ENCODE data around the gene ADAMTSL1.

The ADAMTSL1 gene, protein sequence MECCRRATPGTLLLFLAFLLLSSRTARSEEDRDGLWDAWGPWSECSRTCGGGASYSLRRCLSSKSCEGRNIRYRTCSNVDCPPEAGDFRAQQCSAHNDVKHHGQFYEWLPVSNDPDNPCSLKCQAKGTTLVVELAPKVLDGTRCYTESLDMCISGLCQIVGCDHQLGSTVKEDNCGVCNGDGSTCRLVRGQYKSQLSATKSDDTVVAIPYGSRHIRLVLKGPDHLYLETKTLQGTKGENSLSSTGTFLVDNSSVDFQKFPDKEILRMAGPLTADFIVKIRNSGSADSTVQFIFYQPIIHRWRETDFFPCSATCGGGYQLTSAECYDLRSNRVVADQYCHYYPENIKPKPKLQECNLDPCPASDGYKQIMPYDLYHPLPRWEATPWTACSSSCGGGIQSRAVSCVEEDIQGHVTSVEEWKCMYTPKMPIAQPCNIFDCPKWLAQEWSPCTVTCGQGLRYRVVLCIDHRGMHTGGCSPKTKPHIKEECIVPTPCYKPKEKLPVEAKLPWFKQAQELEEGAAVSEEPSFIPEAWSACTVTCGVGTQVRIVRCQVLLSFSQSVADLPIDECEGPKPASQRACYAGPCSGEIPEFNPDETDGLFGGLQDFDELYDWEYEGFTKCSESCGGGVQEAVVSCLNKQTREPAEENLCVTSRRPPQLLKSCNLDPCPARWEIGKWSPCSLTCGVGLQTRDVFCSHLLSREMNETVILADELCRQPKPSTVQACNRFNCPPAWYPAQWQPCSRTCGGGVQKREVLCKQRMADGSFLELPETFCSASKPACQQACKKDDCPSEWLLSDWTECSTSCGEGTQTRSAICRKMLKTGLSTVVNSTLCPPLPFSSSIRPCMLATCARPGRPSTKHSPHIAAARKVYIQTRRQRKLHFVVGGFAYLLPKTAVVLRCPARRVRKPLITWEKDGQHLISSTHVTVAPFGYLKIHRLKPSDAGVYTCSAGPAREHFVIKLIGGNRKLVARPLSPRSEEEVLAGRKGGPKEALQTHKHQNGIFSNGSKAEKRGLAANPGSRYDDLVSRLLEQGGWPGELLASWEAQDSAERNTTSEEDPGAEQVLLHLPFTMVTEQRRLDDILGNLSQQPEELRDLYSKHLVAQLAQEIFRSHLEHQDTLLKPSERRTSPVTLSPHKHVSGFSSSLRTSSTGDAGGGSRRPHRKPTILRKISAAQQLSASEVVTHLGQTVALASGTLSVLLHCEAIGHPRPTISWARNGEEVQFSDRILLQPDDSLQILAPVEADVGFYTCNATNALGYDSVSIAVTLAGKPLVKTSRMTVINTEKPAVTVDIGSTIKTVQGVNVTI (N-terminal part only)

DNA sequence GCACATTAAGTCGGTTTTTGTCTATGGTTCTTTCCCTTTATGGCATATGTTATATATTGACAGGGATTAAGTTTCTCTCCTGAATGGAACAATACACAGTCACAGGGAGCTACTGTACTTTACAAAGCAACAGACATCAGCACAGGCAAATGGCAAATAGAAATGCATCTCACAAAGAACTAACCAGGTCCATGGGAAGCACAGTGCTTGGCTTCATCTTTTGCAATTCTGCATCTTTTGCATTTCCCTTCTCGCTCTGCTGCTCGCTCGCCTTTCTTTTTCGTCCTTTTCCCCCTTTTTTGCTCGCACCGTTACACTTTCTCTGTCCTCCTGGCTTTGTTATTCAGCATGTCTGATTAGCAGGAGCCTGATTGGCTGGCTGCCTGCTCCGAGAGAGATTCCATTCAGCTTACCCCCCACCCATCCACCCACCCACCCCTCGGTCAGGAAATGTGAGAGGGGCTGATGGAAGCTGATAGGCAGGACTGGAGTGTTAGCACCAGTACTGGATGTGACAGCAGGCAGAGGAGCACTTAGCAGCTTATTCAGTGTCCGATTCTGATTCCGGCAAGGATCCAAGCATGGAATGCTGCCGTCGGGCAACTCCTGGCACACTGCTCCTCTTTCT, at the start of gene ADAMTSL1:
Gene ADAMTSL1 (plus strand): TSS at position 502 of the 628 bp plus-strand sequence. CDS start 80 bp downstream, at position 582.
- DNase-seq = no peak

DNA sequence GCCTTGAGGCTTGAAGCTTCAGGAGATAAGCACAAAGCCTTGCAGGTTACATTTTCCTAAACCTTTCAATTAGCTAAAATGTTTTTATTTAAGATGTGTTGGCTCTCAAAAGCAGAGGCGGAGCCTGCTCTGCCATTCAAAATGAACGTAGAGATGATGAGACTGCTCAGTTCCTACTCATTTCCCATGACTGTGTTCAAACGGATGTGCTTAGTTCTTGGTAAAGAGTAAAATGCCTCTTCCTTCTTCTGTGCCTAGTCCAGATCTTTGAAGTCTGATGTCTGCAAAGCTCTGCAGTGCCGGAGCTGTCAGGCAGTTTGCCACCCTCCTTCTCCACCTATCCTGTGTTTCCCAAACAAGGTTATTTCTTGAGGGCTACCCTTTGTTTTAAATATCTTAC, 46.3 kb upstream of the ADAMTSL1 start:
- DNase-seq = no peak

DNA sequence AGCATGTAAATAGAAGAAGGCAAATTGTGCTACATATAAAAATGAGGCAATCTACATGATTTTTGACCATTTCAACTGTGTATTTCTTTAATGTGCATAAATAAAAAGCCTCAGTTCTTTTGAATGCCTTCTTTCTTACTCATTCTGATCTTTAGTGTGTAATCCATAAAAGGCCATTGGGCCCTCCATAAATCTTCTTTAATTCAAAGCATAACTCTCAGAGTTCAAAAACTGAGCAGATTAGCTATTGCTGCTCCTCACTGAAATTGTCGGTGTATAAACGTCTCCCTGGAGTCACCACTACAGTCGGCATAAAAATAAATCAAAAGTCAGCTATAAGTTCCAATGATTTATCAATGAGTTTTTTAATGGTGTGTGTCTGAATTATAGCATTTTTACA, 45.3 kb upstream of the ADAMTSL1 start:
- DNase-seq = no peak

DNA sequence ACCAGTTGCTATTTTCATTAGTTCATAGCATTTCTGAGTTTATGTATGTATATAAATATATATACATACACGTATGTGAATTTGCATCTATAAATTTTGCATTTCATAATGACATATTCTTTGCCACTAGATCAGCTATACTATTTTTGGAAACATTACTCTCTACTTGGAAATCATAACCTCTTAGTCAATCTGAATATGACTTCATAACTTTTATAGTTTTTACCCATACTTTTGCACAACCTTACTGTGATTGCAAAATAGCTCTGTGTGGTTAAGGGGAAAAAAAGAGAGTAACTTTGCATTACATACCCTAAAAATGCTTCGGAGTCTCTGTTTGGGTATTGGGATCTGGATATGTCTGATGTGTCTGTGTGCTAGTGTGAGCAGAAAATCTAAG, 44.9 kb upstream of the ADAMTSL1 start:
- DNase-seq = no peak

DNA sequence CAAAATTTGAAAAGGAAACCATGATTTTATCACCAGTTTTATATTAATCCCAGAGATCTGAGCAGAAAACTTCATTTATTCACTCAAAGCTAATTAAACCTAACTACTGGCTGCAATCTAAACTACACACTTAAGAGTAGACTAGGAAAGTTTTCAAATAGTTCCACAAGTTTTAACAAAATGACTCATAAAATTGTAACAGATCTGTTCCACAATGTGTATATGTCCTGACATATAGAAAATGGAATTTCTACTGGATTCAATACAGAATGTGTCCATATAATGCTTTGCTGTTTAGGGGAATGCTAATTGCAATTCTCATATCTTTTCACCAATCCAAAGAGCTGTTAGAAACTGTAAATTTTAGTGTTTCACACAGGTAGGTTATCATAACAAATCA, 40.3 kb upstream of the ADAMTSL1 start:
- DNase-seq = no peak

DNA sequence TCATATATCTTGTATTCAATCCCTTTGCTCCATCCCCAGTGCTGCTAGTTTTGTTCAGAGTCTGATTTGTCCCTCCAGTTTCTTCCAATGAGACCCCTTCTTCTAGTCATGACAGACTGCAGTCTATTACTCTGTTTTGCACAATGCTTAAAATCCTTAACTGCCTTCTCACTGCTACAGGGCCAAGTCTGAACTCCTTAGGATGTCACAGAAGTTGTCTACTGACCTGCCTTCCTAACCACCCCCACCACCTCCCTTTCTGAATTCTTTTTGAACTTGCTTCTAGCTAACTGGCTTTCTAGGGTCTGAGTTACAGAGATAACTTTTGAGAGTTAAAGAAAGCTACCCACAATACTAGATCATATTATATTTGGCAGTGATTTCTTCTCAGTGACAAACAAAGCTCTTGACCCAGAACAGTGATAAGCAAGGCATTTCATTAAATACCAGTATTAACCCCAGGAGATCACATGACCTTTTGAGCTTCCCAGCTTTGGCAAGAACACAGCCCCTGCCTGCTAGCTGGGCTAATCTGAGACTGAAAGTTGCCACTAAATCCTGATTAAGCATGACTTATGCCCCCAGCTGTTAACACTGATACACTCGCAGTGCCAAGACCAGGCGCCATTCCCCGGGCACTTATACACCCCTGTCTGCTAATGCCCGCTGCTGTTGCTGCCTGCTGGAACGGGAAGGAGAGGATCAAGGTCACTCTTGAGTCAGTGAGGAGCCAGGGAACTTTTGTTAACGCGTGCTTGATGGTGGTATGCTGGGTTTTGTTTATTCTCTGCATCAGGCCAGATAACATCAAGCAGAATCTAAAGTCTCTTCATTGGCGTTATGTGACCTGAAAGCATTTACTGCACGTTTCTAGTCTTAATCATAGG, 36.4 kb upstream of the ADAMTSL1 start:
- no peak for DNase-seq

DNA sequence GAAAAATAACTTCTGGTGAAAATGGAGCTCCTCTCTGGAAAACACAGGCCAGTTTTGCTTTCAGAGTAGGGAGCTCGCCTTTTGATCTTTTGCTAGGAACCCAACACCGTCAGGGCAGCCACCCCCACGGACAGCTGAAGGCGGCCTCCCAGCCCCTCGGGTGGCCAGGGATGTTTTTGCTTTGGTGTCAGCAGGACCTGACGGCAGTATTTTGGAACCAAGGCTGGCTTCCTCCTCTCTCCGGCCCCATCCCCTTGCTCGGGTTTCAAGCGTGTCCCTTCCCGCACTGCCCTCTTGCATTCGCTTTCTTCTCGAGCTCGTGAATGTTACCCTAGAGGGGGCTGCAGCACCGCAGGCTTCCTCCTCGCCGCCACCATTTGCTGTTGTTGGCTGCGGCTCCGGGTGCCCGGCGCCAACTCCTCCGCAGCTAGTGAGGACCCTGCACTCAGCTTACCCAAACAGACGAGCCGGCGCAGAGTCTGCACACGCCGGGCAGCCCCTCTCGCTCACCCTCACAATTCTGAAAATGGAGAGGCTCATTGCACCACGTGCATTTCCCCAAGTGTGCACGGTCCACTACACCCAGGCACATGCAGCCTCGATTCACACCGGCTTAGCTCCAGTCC, 35.5 kb upstream of the ADAMTSL1 start:
- DNase-seq = no peak

DNA sequence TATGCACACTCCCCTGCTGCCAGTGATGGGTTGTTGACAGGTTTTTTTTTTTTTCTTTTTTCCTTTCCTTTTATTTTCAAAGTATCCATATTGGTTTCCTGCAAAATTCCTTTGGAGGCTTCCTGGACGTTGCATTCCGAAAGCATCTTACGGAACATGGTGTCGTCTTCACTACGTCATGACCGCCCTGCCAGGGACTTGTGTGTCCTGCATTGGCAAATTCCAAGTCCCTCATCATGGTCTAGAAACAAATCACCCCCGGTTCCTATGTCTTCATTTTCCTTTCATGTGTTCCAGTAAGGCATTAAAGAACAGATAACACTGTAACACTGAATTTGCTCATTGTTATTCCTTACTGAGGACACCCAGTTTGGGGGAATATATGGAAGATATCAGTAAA, 35.0 kb upstream of the ADAMTSL1 start:
- DNase-seq = no peak

DNA sequence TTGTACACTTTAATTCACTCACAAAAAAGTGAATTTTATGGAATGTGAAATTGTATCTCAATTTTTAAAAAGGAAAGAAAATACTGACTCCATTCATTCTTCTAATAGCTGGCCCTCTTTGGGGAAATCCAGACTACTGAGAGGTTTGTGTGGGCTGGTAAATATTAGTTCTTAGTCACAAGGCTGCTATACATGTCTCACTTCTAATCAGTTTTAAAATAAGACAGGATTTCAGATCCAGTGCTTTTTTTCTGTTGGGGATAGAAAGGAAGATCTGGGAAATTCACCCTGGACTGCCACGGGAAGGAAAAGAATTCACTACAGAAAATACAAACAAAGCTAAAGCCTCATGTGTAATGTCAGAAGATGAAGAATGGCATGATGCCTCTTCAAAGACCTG, 32.7 kb upstream of the ADAMTSL1 start:
- no peak for DNase-seq

DNA sequence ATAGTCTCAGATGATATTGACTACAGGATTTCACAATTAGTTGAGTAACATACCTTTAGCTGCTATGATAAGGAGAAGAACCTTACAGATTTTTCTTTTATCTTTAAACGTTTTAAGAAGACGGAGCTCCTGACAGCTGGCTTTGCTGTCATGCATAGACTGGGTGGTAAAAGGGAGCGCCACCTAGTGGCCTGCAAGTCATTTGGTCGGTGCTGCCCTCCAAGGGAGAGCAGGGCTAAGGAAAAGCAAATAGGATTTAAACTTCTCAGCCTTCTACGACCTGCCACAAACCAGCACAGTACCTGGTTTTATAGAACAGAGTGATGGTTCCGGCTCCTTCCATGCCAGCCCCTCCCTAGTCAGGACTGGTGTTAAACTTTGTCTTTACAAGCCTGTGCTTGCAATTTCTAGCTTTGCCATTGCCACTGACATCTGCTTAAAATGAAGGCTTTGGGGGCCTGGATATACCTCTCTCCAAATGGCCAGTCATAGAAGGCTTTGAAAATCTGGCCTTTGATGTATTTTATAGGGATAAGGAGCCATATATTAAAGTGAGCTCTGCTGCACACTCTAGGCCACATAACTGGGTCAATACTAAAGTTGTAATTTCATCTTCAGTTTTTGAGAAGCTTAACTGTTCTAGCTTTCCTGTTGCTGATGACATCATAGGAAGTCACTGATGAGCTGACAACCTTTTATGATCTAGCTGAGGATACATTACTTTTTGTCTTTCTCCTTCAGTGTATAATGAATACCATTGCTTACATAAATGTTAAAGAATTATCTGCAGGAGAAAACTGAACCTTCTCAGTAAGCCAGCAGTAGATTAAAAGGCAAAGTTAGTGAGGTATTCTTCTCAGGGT, 31.1 kb upstream of the ADAMTSL1 start:
- peak; percentile 2 for DNase-seq

DNA sequence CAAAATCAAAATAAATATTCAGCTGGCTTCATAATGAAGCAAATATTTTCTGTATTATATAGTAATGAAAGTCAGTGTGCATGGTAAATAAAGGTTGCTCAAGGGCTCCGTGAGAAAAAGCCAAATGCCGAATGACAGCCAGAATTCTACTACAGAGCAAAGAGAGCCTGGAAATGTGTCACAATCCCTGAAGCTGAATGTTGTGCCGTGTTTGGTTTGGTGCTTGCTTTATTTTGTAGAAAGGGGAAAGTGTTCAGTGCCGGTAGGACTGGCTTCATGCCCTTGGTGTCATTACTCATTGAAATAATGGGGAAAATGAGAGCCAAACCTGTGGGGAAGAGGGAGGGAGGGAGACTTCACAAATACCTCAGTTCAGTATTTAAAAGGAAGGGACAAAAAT, 26.8 kb upstream of the ADAMTSL1 start:
- DNase-seq = no peak

DNA sequence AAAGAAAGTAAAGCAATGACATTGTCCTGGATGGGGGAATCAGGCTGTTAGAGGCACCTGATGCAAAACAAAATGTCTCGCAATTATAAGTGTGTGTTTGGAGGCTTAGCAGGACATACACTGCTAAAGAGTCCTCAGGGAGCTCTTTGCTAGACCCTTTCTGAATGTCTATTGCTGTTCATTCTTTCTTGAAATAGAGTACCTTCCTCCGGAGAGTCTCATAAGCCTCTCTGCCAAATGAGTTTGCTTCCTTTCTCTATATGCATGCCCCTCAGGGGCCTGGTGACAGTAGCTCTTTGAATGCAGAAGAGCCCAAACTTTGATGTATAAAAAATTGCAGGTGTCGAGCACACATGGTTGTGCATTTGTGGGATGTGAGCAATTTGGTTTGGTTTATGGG, 26.4 kb upstream of the ADAMTSL1 start:
- DNase-seq = no peak

DNA sequence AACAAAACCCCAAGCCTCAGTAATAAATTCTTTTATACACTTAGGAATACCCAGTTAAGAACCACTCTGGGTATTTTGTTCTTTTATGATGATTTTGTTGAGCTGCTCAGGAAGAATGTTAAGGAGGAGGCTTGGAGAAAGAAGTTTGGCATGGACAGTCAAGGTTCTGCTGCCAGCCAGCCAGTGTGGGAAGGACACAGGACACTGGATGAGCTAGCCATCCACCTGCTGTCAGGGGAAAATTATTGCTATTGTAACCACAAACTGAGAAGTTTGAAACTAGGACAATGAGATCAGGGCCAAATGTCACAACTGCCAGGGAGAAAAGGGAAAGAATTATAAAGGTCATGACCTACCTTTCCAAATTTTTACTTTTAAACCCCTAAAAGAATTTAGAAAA, 25.9 kb upstream of the ADAMTSL1 start:
- no peak for DNase-seq

DNA sequence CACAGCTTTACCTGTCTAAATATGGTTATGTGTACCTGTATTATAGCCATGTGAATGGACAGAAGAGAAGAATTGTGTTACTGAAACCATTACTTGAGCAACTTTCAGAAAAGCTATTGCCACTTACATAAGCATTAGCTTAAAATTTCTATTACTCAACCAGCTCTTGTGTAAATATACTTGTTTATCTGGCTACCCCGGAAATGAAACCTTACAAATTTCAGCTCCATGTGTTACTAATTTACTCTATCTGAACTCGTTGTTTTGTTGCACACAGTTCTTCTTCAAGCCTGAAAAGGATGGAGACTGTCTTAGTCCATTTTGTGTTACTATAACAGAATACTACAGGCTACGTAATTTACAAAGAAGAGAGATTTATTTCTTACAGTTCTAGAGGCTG, 22.5 kb upstream of the ADAMTSL1 start:
- DNase-seq = no peak

DNA sequence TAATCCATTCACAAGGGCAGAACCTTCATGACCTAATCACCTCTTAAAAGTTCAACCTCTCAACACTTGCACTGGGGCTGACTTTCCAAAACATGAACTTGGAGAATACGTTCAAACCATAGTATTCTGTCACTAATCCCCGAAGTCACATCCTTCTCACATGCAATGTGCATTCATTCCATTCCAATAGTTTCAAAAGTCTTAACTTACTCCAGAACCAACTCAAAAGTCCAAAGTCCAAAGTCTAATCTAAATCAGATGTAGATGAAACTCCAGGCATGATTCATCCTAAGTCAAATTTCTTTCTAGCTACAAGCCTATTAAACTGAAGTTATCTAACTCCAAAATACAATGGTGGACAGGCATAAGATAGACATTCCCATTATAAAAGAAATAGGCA, 21.7 kb upstream of the ADAMTSL1 start:
- no peak for DNase-seq

DNA sequence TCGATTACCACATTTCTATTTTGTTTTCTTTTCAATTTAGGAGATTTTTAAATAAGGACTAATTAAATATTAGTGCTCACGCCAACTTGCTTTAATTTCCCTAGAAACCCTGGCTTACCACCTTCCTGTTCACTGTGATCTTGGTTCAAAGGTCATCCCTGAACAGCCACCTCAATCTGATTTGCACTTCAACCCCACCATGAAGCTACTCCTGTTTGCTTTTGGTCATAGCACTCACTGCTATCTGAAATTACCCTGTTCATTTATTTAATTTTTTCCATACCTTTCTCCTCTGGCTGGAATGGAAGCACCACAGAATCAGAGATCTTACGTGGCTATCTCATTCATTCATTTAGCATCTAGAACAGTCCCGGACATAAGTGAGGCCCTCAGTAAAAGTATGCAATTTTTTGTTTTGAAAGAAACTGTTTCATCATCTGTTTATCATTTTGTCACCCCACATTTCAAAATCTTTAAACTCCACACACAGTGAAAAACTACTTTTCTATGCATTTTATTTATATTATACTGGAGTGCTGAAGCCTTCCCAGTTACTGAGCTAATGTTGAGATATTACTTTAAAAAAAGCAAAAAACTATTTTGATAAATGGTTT, 17.2 kb upstream of the ADAMTSL1 start:
- no peak for DNase-seq

DNA sequence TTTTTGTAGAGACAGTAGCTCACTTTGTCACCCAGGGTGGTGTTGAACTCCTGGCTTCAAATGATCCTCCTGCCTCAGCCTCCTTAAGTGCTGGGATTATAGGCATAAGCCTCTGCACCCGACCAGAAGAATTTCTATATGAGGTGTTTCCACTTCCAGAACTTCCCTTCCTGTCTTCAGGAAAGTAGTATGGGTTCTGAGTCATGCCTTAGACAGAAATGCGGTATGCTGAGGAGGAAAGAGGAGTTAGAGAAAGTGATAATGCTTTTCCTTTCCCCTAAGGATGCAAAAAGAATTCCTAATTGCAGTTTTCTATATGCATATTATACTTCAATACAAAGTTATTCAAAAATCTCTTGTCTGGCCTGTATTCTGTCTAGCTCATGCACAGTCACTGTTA, 16.4 kb upstream of the ADAMTSL1 start:
- DNase-seq = no peak

DNA sequence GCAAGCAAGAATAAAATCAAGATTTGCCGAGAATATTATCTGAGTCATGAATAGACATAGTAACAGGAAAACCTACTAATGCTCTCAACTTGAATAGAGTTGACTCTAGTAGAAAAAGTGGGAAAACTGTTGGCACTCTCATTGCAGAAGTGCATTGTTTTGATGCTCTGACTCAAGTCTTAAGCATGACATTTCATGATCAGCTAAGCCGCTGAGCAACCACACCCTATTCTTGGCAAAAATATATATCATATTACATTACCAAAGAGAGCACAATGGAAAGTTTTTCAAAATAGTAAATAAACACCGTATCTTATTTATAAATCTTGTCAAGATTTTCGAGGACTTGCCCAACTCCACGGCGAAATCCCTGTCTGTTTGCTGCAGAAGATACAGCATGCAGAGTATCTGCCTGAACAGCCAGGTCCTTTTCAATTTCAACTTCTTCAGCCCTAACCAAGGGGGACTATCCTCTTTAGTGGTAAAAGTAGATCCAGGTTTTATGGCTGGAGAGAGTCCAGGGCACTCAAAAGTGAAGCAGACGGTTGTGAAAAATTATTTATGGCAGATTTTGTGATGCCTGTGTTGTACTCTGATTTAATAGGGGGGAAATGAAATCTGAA, 13.9 kb upstream of the ADAMTSL1 start:
- DNase-seq = no peak

DNA sequence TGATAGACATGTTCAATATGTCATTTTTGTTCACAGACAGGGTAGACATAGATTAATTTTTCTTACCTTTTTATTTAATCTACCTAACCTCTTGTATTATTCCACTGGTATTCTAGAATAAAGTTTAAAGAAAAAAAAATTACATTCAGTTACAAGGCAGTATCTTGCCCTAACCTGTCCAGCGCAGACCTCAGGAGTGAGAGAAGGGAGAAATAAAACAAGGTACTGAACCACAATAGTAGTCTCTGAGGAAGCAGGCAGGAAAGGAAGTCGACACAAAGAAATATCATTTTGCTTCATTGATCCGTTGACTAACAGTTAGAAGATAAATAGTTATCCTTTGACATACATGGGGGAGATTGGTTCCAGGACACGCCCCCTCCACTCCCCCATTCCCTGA, 12.5 kb upstream of the ADAMTSL1 start:
- no peak for DNase-seq

All from KG1 (cell line).